Endothelial cell of hepatic sinusoid (primary cell): ENCODE results near the gene SLC7A8.

ENCODE experiments used
- in situ Hi-C: cut with HindIII; loops from 2 replicates; pipeline ENCODE4 v1.10.0; 2017; ENCODE audit warnings: low sequenced_read_pairs

SLC7A8 gene

GRCh38 chr14:23183158-23183470 lies 346 bp downstream of the SLC7A8 start:
- in situ Hi-C loops = no loop called here

- in situ Hi-C loops = no loop called here
These were observed 895 bp downstream of the SLC7A8 start for GRCh38 chr14:23182372-23183157.

DNA sequence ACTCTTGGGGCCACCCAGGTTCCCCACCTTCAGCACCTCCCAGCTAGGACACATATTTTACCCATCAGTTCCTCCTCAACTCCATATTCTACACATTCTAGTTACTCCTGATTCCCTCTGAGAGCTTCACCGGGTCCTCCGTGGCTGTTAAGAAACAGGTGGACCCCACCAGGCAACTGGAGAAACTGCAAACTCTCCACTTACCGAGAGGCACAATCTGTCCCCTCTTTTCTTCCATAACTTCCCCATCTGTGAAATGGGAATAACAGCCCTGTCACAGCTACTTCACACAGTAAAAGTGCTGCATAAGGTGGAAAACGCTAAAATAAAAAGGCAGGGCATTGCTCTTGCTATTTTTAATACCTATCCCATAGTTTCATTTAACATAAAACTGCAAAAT lies 1.5 kb downstream of the SLC7A8 start:
- in situ Hi-C loops = no loop called here

DNA sequence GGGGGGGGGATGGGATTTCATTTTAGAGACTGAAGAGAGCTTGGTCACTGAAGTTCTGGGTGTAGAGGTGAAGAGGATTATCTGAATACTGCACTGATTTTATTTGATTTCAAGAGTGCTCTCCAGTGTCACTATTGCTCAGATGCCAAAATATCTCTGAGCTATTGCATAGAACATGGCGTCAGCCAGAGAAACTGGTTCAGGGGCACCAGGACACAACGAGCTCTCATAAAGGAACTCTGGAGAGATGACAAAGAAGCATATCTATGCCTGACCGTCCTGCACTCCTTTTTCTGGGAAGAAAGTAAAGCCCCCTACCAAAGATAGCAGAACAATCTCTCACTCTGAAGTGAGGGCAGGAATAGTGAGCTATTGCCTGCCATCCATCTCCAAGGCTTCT lies 2.0 kb downstream of the SLC7A8 start:
- in situ Hi-C loops = no loop called here

DNA sequence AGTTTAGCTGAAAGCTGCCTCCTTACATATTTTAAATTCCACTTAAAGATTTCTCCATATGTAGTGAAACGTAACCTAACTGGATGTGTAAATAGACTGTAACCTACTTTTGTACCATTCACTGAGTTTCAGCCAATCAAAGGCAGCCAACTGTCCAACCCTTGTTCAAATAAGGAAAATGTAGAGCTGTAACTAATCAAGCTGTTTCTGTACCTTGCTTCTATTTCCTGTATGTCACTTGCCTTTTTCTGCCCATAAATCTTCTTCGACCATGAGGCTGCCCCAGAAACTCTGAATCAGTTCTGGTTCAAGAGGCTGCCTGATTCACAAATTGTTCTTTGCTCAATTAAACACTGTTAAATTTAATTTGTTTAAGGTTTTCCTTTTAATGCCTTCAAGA lies 6.3 kb downstream of the SLC7A8 start:
- in situ Hi-C loops = no loop called here

DNA sequence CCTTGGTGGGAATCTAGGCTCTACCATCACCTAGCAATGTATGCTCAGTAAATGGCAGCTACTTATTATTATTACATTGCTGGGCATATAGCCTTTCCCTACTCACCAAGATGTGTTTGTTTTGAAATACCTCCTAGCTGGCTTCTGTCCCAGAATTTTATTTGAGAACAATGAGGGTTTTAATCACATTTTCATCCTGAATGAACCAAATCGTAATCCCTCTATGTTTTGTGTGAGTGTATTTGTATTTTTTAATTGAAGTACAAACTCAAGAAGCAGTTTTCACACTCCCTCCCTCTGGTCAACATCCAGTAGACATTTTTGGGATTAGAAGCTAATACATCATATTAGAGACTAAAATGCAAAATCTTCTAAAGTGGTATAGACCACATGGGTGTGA lies 7.6 kb downstream of the SLC7A8 start:
- in situ Hi-C loops = no loop called here

DNA sequence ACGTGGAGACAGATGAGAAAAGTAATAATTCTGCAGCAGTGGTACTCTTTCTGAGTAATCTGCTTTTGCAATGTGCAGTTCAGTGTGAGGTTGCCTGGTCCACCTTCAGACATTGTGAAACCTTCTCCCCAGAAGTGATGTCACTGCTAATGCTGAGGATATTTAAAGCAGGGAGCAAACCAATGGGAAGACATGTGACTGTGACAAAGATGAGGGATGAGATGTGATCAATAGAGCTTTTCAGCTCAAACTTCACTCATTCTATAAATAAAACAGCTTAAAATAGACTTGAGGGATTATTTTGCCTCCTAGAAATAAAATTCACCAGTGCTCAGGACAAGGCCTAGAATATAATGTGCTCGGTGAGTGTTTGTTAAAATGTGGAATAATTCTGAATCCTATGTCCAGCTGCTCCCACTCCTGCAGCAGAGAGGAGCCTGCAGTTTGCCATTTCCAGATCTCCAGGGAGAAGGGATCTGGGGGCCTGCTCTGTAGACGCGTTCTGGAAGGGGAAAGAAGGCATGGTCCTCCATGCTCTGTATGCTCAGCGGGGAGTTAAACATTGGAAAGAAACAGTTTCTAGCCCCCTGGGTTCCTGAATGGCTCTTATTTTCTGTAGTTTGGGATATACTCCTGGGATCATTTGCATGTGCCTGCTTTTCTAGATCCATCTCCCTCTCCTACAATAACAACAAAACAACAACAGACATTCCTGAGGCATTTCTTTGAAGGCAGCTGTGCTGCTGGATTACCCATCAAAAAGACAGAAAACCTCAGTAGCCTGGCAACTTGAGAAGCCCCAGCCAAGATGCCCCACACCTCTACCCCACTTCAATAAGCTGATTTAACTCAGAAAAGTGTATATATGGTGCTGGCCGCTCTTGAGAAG lies 8.9 kb downstream of the SLC7A8 start:
- in situ Hi-C loops = no loop called here

DNA sequence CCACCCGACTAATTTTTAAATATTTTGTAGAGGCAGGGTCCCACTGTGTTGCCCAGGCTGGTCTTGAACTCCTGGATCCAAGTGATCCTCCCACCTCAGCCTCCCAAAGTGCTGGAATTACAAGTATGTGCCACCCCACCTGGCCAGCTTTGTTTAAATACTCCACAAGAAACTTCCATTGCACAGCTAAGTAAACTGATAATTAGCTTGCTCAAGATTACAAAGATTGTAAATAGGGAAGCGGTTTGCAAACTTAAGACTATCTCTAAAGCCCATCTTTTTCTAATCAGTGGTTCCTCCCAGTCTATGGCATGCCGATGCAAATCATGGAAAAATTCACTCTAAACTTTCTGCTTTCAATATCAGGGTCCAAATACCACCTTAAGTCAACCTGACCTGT lies 9.7 kb downstream of the SLC7A8 start:
- in situ Hi-C loops = no loop called here

- in situ Hi-C loops = no loop called here
These were observed 10.4 kb downstream of the SLC7A8 start for GRCh38 chr14:23173031-23173430.

GRCh38 chr14:23172574-23172973 lies 10.9 kb downstream of the SLC7A8 start:
- in situ Hi-C loops = no loop called here

DNA sequence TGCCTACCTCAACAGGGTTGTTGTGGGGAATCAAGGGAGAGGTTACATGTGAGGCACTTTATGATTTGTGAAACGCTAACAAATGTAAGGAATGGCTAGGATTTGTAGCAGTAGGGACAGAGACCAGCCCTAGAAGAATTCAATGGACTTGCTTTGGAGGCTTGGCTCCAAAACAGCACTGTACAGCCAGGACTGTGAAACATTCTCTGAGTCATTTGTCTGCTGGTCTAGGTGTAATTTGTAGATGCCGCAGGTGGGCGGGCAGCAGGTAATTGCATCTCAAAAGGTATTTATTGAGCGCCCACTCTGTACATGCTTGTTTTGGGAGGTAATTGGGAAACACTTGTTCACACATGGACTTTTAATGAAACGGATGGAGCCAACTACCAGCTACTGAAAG lies 11.4 kb downstream of the SLC7A8 start:
- in situ Hi-C loops = no loop called here

- in situ Hi-C loops = no loop called here
These were observed 12.1 kb downstream of the SLC7A8 start for GRCh38 chr14:23171222-23171975.

DNA sequence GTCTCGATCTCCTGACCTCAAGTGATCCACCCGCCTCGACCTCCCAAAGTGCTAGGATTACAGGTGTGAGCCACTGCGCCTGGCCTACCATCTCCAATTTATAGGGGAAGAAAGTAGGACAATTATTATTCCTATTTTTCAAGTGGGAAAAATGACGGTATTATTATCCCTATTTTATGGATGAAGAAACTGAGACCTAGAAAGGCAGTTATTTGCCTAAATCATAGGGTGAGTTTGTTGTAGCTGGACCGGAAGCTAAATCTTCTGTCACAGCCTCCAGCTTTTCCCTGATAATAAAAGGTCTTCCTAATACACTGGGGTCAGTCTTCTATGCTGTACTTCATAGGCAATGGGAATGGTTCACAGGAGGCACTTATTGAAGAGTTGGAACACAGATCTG lies 13.8 kb downstream of the SLC7A8 start:
- in situ Hi-C loops = no loop called here

DNA sequence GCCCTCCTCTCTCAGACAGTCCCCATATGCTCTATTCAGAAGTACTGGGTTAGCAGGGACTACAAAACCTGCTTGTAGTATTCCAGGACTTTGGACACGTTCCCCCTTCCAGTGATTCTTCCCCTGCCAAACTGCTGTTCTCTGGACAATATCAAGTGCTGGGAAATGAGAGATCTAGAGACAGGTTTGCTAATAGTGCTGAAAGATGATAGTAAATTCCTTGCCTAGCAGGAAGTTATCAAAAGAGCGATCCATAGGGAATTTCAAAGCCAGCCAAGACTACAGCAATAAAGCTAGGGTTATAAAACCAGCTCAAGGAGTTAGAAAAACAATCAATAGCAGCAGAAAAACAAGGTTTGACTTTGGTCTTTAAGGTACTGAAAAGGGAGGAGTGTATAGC lies 15.2 kb downstream of the SLC7A8 start:
- in situ Hi-C loops = no loop called here

DNA sequence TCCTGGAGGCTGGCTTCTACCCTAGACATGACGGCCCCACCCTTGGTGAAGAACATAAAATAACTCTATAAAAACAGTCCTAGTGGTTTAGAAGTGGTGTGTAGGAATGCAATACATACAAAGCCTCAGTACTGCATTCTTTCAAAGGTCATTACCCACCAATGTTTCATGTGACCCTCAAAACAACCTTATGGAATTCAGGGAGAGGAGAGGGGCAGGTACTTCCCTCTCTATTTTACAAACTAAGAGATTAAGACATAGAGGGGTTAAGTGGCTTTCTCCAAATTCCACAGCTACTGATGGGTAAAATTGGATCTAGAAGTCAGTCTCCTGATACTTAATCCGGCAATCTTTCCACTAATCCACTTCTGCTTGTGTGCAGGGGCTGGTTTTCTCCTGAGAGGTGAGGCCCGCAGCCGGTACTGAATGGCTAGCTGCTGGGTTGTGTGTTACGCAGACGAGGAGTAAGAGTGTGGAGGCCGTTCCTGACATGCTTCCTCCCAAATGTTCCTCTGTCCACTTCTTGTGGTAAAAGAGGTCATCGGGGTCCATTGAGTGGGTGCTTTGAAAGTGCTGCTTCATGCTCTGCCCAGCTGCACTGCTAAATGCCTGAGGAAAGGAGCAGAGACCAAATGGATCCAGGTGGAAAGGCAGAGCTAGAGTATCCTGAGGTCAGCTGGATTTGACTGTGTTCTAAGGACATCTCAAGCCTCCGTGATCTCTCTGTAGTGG lies 16.2 kb downstream of the SLC7A8 start:
- in situ Hi-C loops = no loop called here

- in situ Hi-C loops = loop anchor here (5.0 kb wide), 1 partner anchor 38 kb away; no protein-coding TSS in a partner anchor
These were observed 18.5 kb downstream of the SLC7A8 start for GRCh38 chr14:23164949-23165348.

DNA sequence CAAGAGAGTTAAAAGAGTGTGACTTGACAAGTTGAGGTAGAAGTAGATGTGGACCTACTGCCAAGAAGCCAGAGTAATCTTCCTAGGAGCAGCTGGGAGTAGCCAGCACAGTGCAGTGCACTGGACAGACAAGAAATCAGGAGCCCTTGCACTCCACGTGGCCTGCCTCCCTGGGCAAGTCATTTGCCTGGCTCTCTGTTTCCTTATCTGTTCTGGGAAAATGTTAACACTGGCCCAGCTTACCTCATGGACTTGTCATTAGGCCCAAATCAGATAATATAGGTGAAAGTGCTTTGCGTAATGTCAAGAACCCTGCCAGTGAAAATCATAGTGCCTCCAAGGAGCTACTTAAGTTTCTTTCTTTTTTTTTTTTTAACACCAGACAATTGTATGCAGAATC lies 19.2 kb downstream of the SLC7A8 start:
- in situ Hi-C loops = loop anchor here (5.0 kb wide), 1 partner anchor 37 kb away; no protein-coding TSS in a partner anchor

DNA sequence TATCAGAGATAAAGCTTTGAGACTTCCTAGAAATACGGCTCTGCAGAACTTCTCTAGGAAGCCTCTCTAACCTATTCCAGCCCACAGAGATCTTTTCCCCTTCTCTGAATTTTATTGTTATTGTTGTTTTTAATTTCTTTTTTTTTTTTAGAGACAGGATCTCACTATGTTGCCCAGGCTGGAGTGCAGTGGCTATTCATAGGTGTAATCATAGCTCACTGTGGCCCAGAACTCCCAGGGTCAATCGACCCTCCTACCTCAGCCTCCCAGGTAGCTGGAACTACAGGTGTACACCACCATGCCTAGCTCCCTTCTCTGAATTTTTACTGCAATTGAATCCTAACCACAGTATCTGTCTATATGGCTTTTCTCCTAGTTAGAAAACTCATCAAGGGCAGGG lies 19.6 kb downstream of the SLC7A8 start:
- in situ Hi-C loops = loop anchor here (5.0 kb wide), 1 partner anchor 37 kb away; no protein-coding TSS in a partner anchor

DNA sequence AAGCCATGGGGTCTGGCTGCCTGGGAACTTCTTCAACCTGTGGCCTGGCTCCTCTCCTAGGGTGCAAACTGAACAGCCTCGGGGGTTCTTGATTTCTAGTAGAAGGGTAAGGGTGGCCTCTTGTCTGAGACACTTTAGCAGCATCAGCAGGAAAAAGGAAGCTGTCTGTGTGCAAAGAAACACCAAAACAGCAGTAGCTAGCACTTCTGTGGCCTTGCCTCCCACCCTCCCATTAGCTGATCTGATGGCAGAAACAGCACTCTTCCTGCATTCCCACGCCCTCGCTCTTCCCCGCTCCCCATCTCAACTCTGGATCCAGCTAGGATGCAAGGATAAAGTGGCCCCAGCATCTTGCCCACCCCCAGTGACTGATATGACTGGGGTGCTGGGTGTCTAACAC lies 20.7 kb downstream of the SLC7A8 start:
- in situ Hi-C loops = loop anchor here (5.0 kb wide), 1 partner anchor 35 kb away; no protein-coding TSS in a partner anchor

- in situ Hi-C loops = loop anchor here (5.0 kb wide), 1 partner anchor 35 kb away; no protein-coding TSS in a partner anchor
These were observed 21.5 kb downstream of the SLC7A8 start for GRCh38 chr14:23162005-23162404.
